HepG2 (cell line): ENCODE results near the gene TOM1L2. TPM values are rescaled to one million over a fixed set of nuclear protein-coding genes. Genes with fewer than 3 reads are reported as not detected.

Source experiments
- ATAC-seq: fragments of 200-7000 bp; cut with Tn5 transposase; 3 replicates; pipeline ENCODE4 v1.9.1; 2020; ENCODE audit warnings: mild to moderate bottlenecking, moderate library complexity
- BruUV-seq: library from RNA; stranded (reverse); fragments of 400-500 nt; replicated peaks from 2 replicates; lab custom pipeline; 2021; lab: Mats Ljungman, UMichigan
- CTCF ChIA-PET: fragments of 300-600 bp; formaldehyde crosslinking; extraction: SDS; loops from one replicate; lab custom pipeline; 2021; ENCODE audit warnings: low total read pairs, inconsistent platforms, low intra/inter-chr PET ratio; lab: Yijun Ruan, JAX
- POLR2A ChIA-PET: fragments of 350-600 bp; sonication (Branson Sonifier 250); formaldehyde crosslinking; loops from one replicate; lab custom pipeline; 2020; ENCODE audit warnings: antibody characterized with exemption, inconsistent platforms; lab: Yijun Ruan, JAX
- DNase-seq: peaks from one replicate; pipeline ENCODE4 v3.0.0-alpha.2; 2015; ENCODE audit warnings: low spot score
- FAIRE-seq: peaks from 3 replicates; lab custom pipeline; 2011; peaks lifted over from hg19 to GRCh38; lab: Jason Lieb, UNC
- H2AFZ ChIP-seq: one replicate; pipeline ENCODE4 v1.6.1; 2011; ENCODE audit warnings: low read length, inconsistent platforms
- H3K27ac ChIP-seq: fragments of 300-600 bp; 3 replicates; pipeline ENCODE4 v1.8.0; 2011; ENCODE audit warnings: mixed run types, mild to moderate bottlenecking, mixed read lengths, low read length, inconsistent platforms; ENCODE audit not compliant: insufficient read depth; ENCODE audit errors: extremely low read length
- H3K27me3 ChIP-seq, 2 experiments: fragments of 200-600 bp in 1 of 2; 2 replicates in 1 of 2; 3 replicates in 1 of 2; pipeline versions ENCODE4 v1.6.0 to v1.8.0; 2011; ENCODE audit warnings: low read length in 2 of 2, mild to moderate bottlenecking in 2 of 2, moderate library complexity in 2 of 2, inconsistent platforms in 1 of 2; ENCODE audit not compliant: insufficient read depth in 2 of 2, control insufficient read depth in 1 of 2
- H3K36me3 ChIP-seq, 2 experiments: fragments of 200-600 bp in 1 of 2; replicated peaks in 1 of 2; 2 replicates in 1 of 2; 3 replicates in 1 of 2; pipeline versions ENCODE4 v1.5.1 to v1.8.0; 2011; ENCODE audit warnings: low read length in 2 of 2, inconsistent platforms in 1 of 2; ENCODE audit not compliant: insufficient read depth in 2 of 2, control insufficient read depth in 1 of 2
- H3K4me1 ChIP-seq: 2 replicates; pipeline ENCODE4 v1.5.1; 2012; ENCODE audit warnings: low read length, inconsistent platforms; ENCODE audit not compliant: insufficient read depth
- H3K4me2 ChIP-seq: 2 replicates; pipeline ENCODE4 v1.6.0; 2011; ENCODE audit warnings: low read depth, low read length, inconsistent platforms
- H3K4me3 ChIP-seq, 3 experiments: fragments of 200-600 bp in 1 of 3; sonication (generic), shearing (Covaris generic) in 1 of 3; replicated peaks in 1 of 3; 2 replicates each; pipeline ENCODE4 v1.5.1; 2011 to 2016; ENCODE audit warnings: low read length in 3 of 3, inconsistent platforms in 2 of 3, low read depth in 2 of 3, mild to moderate bottlenecking in 2 of 3, control low read depth in 1 of 3, mixed read lengths in 1 of 3; ENCODE audit not compliant: insufficient read depth in 1 of 3
- H3K79me2 ChIP-seq: one replicate; pipeline ENCODE4 v1.6.1; 2011; ENCODE audit warnings: low read length, inconsistent platforms; ENCODE audit not compliant: insufficient read depth
- H3K9ac ChIP-seq: 2 replicates; pipeline ENCODE4 v1.6.0; 2011; ENCODE audit warnings: mild to moderate bottlenecking, low read depth, low read length, inconsistent platforms; ENCODE audit not compliant: insufficient read depth
- H3K9me3 ChIP-seq: 2 replicates; pipeline ENCODE4 v1.5.1; 2012; ENCODE audit warnings: mild to moderate bottlenecking, low read length
- H4K20me1 ChIP-seq: 2 replicates; pipeline ENCODE4 v1.6.0; 2011; ENCODE audit warnings: inconsistent platforms, mild to moderate bottlenecking, low read length, moderate library complexity; ENCODE audit not compliant: insufficient read depth
- ASH2L ChIP-seq: fragments of 300-600, 200-600 bp; sonication (generic); IDR thresholded peaks from 2 replicates; pipeline ENCODE4 v1.7.0; 2017; ENCODE audit warnings: low read depth, mild to moderate bottlenecking, moderate library complexity, mixed read lengths, low read length; ENCODE audit not compliant: insufficient read length
- ATF2 ChIP-seq: sonication (generic); formaldehyde crosslinking; IDR thresholded peaks from 2 replicates; pipeline ENCODE4 v1.4.0; 2020; ENCODE audit warnings: missing genetic modification reagents
- BHLHE40 ChIP-seq: IDR thresholded peaks from 2 replicates; pipeline ENCODE4 v1.6.1; 2011; ENCODE audit warnings: low read length, improper control_type of control experiment
- PCBP2 ChIP-seq: fragments of 200-400 bp; formaldehyde crosslinking; optimal IDR thresholded peaks from 2 replicates; pipeline ENCODE3; 2018; ENCODE audit warnings: low read length, low read depth; ENCODE audit not compliant: poor library complexity, severe bottlenecking
- RERE ChIP-seq: IDR thresholded peaks from 2 replicates; pipeline ENCODE4 v1.6.1; 2016; ENCODE audit warnings: low read depth, missing genetic modification reagents, missing compliant biosample characterization
- SALL2 ChIP-seq: sonication (generic); formaldehyde crosslinking; IDR thresholded peaks from 2 replicates; pipeline ENCODE4 v1.8.1; 2023; ENCODE audit warnings: mild to moderate bottlenecking, missing genetic modification reagents, inconsistent platforms
- TBP ChIP-seq: sonication (generic); formaldehyde crosslinking; IDR thresholded peaks from 2 replicates; pipeline ENCODE4 v1.5.0; 2020; ENCODE audit warnings: missing genetic modification reagents
- ZC3H13 ChIP-seq: sonication (generic); formaldehyde crosslinking; IDR thresholded peaks from 2 replicates; pipeline ENCODE4 v1.8.1; 2023; ENCODE audit warnings: mild to moderate bottlenecking, missing genetic modification reagents, moderate library complexity
- ZNF280B ChIP-seq: sonication (generic); formaldehyde crosslinking; IDR thresholded peaks from 2 replicates; pipeline ENCODE4 v1.5.0; 2020; ENCODE audit warnings: missing genetic modification reagents, mild to moderate bottlenecking, borderline replicate concordance
- ZNF672 ChIP-seq: sonication (generic); formaldehyde crosslinking; IDR thresholded peaks from 2 replicates; pipeline ENCODE4 v1.8.1; 2022; ENCODE audit warnings: missing genetic modification reagents
- ZNF878 ChIP-seq: sonication (generic); formaldehyde crosslinking; IDR thresholded peaks from 2 replicates; pipeline ENCODE4 v1.8.1; 2023; ENCODE audit warnings: mild to moderate bottlenecking, missing genetic modification reagents, moderate library complexity
- WGBS: methylation state at CpG from one replicate; pipeline ENCODE4 v1.1.6; 2017; ENCODE audit warnings: low lambda C conversion rate; 5-methylcytosine and 5-hydroxymethylcytosine counted together
- in situ Hi-C: cut with HindIII; loops from 2 replicates; pipeline ENCODE4 v1.10.0; 2017; ENCODE audit warnings: low pct_unique_long_range_greater_than_20kb; ENCODE audit not compliant: extremely low pct_ligation_motif_present
- intact Hi-C: fragments of 100-400 bp; cut with micrococcal nuclease; formaldehyde crosslinking; loops from one replicate; pipeline ENCODE4 v1.10.0; 2022; ENCODE audit not compliant: unreplicated experiment
- polyA plus RNA-seq, 8 experiments: library from polyadenylated mRNA; depleted of rRNA in 3 of 8; stranded (reverse) in 7 of 8; unstranded in 1 of 8; fragments of >200 nt; fragmentation: Illumina TruSeq in 4 of 8; extraction: Trizol in 4 of 8; gene quantifications; 2 replicates each; pipeline versions ENCODE4 v1.2.1 to v1.2.3, GENCODE V29; 2011 to 2016; ENCODE audit warnings: low read depth in 4 of 8, missing spikeins in 1 of 8, mixed read lengths in 1 of 8; ENCODE audit not compliant: insufficient read depth in 1 of 8
- total RNA-seq, 5 experiments: library from RNA; depleted of rRNA; stranded (reverse); fragments of >200 nt; fragmentation: Illumina TruSeq; extraction: Trizol; gene quantifications; 2 replicates each; pipeline ENCODE4 v1.2.3, GENCODE V29; 2016; ENCODE audit warnings: low read depth in 1 of 5

TOM1L2 gene
- total and polyA plus RNA-seq, 2 of the 13 experiments (the other 11 are each of a cell fraction or from before 2014, with no cell fraction given) = 4.7 to 7.4 TPM

GRCh38 chr17:17824119-17824782 lies 147.9 kb downstream of the TOM1L2 start:
- Histone ChIP-seq H3K27ac (peak overlapping the region; percentile 93), H4K20me1 (peaks cover 69% of the 10 kb centered on the region), H3K36me3 (peaks cover 25 to 58% of the 10 kb centered on the region in 2 experiments), H3K4me1 (peaks cover 96% of the 10 kb centered on the region), H3K4me3 (peak overlapping the region; percentile 28 to 60 (median 30); a peak in 5 of 6 replicates), H3K79me2 (peaks cover 82% of the 10 kb centered on the region), H3K4me2 (peak overlapping the region; percentile 83), H3K27me3 (no peaks in the 10 kb centered on the region), H2AFZ (no peak overlapping the region), H3K9ac (peak overlapping the region; percentile 74), H3K9me3 (no peaks in the 10 kb centered on the region)
- 14% methylated on average over 2 of the region's 11 CpGs for WGBS
- ChIA-PET POLR2A (interaction anchor here (0.9 to 8.6 kb wide), 2 partner anchors 13 to 16 kb away, joined by 4 to 69 read pairs; partner anchors contain the start of gene SREBF1), CTCF (no interaction called here)
- in situ Hi-C loops = no loop called here
- intact Hi-C loops = no loop called here
- DNase-seq (no peak), ATAC-seq (peak; percentile 6), FAIRE-seq (no peak)
- TSS peak; percentile 85 for BruUV-seq
- TF ChIP-seq ATF2 (CRISPR knock-in tag) (peak; percentile 16; the same call in 1 of the 2 replicates), ZNF878 (CRISPR knock-in tag) (no peak), PCBP2 (no peak), SALL2 (CRISPR knock-in tag) (0 out of 2 replicates have a peak, but pooled peaks have one; percentile 8), TBP (CRISPR knock-in tag) (no peak), ASH2L (peak; percentile 8), ZNF280B (no peak), BHLHE40 (no peak), ZNF672 (CRISPR knock-in tag) (no peak), RERE (CRISPR knock-in tag) (no peak), ZC3H13 (CRISPR knock-in tag) (no peak)
